Breast epithelium (tissue), 3 donors: Measurements from ENCODE around the gene IGLL1.

Experiments used
- POLR2A ChIP-seq: fragments of 450-650 bp; IDR thresholded peaks from one replicate; pipeline ENCODE4 v1.6.1; 2016; ENCODE audit warnings: antibody characterized with exemption, mild to moderate bottlenecking, moderate library complexity
- POLR2AphosphoS5 ChIP-seq, 3 donors: sonication (generic); formaldehyde crosslinking; IDR thresholded peaks; one replicate each; pipeline ENCODE4 v1.6.1; 2017; ENCODE audit warnings: antibody characterized with exemption in 3 of 3
- TF ChIP-seq, protein P1 (sequence below), 3 donors: fragments of 450-650 bp; IDR thresholded peaks; one replicate each; pipeline ENCODE4 v1.5.1; 2016 to 2017; ENCODE audit warnings: antibody characterized with exemption in 3 of 3, mild to moderate bottlenecking in 3 of 3, moderate library complexity in 3 of 3

DNA sequence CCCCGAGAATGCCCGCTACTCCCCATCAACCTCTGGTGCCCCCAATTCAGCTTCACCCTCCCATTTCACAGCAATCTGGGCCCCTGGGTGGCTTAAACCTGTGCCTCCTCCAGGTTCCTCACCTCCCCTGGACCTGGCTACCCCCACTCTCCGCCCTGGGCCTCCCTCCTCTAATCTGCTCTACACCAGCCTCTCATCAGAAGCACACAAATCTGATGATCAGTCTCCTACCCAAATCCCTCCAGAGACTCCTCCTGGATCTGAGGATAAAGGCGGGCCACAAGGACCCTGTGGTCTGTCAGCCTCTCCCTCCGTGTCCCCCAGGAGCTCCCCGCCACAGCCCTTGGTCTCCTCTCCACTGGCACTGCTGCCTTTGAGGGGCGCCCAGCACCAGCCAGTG, 23.2 kb upstream of the IGLL1 start:
- TF ChIP-seq, protein P1, sequence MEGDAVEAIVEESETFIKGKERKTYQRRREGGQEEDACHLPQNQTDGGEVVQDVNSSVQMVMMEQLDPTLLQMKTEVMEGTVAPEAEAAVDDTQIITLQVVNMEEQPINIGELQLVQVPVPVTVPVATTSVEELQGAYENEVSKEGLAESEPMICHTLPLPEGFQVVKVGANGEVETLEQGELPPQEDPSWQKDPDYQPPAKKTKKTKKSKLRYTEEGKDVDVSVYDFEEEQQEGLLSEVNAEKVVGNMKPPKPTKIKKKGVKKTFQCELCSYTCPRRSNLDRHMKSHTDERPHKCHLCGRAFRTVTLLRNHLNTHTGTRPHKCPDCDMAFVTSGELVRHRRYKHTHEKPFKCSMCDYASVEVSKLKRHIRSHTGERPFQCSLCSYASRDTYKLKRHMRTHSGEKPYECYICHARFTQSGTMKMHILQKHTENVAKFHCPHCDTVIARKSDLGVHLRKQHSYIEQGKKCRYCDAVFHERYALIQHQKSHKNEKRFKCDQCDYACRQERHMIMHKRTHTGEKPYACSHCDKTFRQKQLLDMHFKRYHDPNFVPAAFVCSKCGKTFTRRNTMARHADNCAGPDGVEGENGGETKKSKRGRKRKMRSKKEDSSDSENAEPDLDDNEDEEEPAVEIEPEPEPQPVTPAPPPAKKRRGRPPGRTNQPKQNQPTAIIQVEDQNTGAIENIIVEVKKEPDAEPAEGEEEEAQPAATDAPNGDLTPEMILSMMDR (IDR thresholded peaks at IDR 0.05) = no peak
- TF ChIP-seq POLR2A = no peak
- no peak for TF ChIP-seq POLR2AphosphoS5 (IDR thresholded peaks at IDR 0.05)
